Neuron (in vitro differentiated cells): ENCODE results near the gene TAL1.
"Not testable (repeated sequence)": the region's sequence is repeated elsewhere in the genome, so short reads cannot be mapped to it uniquely, and the experiment has no call there.

ENCODE experiments used
- H2AFZ ChIP-seq: one replicate; pipeline ENCODE4 v1.6.1; 2013; ENCODE audit warnings: low read depth, mild to moderate bottlenecking, inconsistent platforms, low read length, moderate library complexity
- H3K27me3 ChIP-seq: one replicate; pipeline ENCODE4 v1.6.1; 2013; ENCODE audit warnings: low read length; ENCODE audit not compliant: insufficient read depth
- H3K36me3 ChIP-seq: one replicate; pipeline ENCODE4 v1.6.1; 2013; ENCODE audit warnings: low read length; ENCODE audit not compliant: insufficient read depth
- H3K4me1 ChIP-seq: one replicate; pipeline ENCODE4 v1.6.1; 2013; ENCODE audit warnings: low read length; ENCODE audit not compliant: insufficient read depth
- H3K4me3 ChIP-seq: 2 replicates; pipeline ENCODE4 v1.5.1; 2013; ENCODE audit warnings: mild to moderate bottlenecking, low read length, moderate library complexity
- H3K9me3 ChIP-seq: one replicate; pipeline ENCODE4 v1.6.1; 2013; ENCODE audit warnings: low read length

TAL1 gene

DNA sequence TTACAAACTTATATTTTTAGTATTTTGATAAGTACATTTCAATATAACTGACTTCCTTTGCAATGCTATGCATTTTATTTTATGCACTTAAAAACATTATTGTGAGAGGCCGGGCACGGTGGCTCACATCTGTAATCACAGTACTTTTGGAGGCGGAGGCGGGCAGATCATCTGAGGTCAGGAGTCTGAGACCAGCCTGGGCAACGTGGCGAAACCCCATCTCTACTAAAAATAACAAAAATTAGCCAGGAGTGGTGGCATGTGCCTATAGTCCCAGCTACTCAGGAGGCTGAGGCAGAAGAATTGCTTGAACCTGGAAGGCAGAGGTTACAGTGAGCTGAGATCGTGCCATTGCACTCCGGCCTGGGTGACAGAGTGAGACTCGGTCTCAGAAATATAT lies 36.0 kb downstream of the TAL1 start:
- H3K36me3 ChIP-seq, H3K4me3 ChIP-seq, H2AFZ ChIP-seq, H3K9me3 ChIP-seq, H3K4me1 ChIP-seq: not testable (repeated sequence)
- peaks cover 13% of the 10 kb centered on the region for H3K27me3 ChIP-seq

DNA sequence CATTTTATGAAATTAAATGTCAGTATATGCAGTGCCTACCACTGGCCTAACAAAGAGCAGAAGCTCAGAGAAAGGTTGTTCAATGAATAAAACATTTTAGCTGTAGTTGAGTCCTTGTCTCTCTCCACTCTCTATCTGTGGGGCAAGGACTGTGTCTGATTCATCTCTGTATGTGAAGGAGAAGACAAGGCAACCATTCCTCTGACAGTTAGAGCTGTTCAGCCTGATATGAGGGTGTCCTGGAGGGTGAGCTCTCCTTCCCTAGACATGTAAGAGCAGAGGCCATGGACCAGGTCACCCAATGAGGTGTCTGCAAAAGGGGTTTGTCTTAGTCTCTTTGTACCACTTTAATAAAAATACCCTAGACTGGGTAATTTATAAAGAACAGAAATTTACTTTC lies 37.7 kb downstream of the TAL1 start:
- peaks cover 5% of the 10 kb centered on the region for H3K4me1 ChIP-seq
- H3K36me3 ChIP-seq: no peaks in the 10 kb centered on the region
- H3K27me3 ChIP-seq: peaks cover 13% of the 10 kb centered on the region
- no peaks in the 10 kb centered on the region for H3K9me3 ChIP-seq
- no peak overlapping the region for H3K4me3 ChIP-seq
- no peak overlapping the region for H2AFZ ChIP-seq

DNA sequence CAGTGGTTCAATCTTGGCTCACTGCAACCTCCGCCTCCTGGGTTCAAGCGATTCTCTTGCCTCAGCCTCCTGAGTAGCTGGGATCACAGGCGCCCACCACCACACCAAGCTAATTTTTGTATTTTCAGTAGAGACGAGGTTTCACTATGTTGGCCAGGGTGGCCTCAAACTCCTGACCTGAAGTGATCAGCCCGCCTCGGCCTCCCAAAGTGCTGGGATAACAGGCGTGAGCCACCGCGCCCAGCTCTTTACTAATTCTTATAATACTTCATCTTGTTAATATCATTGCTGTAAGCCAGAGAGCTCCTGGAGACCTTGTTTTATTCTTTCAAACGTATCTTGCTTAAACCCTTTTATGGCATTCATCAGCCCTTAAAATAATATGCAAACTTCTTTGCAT lies 38.5 kb downstream of the TAL1 start:
- not testable (repeated sequence) for H2AFZ ChIP-seq, H3K9me3 ChIP-seq, H3K4me3 ChIP-seq, H3K4me1 ChIP-seq, H3K36me3 ChIP-seq
- H3K27me3 ChIP-seq: peaks cover 11% of the 10 kb centered on the region

DNA sequence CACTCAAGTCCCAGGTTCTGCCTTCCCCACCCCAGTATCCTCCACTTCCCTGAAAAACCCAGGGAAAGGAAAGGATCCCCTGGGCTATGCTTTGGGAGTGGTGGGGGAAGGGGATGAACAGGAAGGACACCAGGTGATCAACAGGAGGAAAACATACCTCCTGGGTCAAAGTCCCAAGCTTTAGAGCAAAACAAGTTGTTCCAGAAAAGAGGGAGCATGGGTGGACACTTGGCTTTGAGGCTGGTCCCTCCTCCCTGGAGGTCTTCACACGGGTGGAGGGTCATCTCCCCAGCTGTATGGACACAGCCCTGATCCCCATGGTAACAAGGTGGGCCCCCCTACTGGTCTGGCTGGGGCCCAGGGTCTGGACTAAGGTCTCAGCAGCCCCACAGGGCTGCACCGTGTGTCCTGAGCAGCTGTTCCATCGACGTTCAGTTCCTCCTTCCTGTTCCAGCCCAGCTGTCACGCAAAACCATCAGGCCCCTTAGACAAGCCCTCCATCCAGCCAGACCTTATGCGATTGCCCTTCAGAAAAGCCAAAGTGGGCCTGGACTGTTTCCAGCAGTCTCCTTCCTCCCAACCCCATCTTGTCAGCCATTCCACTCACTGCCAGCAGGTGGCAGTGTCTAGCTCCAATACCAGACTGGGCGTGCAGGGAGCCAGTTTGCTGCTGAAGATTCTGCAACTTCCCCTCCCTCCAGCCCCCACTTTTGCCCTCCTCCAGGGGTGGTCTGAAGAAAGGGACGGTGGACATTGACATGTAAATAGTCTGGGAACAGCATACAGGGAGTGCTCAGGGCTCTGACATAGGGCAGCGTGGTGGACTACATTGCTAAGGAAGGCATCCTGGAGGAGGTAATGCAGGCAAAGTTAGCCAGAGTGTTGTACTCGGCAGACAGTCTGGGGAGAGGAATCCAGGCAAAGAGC lies 39.3 kb downstream of the TAL1 start:
- no peaks in the 10 kb centered on the region for H3K9me3 ChIP-seq
- no peaks in the 10 kb centered on the region for H3K36me3 ChIP-seq
- H3K4me3 ChIP-seq: no peak overlapping the region
- peaks cover 6% of the 10 kb centered on the region for H3K27me3 ChIP-seq
- H3K4me1 ChIP-seq: peaks cover 5% of the 10 kb centered on the region
- H2AFZ ChIP-seq: no peak overlapping the region

DNA sequence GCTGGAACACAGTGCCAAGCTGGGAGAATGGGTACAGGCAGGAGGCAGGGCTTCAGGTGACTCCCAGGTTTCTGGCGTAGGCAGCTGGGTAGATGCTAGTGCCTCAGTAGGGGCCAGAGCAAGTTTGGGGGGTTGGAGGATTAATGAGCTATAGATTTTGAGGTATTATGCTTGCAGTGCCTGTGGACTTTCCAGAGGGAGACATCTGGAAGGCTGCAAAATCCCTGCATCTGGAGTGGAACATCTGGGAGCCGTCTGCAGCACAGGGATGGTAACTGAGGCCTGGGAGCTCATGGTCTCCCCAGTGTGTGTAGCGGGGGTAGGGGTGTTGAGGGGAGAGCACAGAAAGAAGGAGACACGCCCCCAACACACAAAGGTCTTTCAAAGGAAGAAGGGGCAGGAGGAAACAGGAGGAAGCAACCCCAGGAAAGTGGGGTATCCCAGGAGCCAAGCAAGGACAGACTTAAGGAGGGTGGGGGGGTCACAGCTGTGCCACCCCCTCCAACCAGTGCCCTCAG lies 40.0 kb downstream of the TAL1 start:
- Histone ChIP-seq H3K27me3 (peaks cover 10% of the 10 kb centered on the region), H3K9me3 (no peaks in the 10 kb centered on the region), H3K36me3 (no peaks in the 10 kb centered on the region), H2AFZ (no peak overlapping the region), H3K4me1 (peaks cover 5% of the 10 kb centered on the region), H3K4me3 (no peak overlapping the region)

DNA sequence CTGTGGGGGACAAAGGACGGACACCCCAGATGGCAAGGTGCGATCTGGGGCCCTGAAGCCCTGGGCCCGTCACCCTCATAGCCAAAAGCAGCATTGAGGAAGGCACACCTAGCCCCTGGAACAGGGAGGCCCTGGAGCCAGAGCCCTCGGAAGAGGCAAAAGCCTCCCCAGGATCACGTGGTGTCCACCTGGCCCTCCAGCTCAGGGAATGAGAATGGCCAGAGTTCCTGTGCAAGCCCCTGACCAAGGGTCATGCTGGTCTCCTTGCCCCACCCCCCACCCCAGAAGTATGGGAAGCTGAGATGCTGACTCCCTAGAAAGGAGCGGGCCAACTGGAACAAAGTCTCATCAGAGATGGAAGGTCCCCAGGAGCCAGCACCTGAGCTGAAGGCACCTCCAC lies 41.2 kb downstream of the TAL1 start:
- Histone ChIP-seq H3K9me3 (no peaks in the 10 kb centered on the region), H3K4me1 (peaks cover 5% of the 10 kb centered on the region), H3K4me3 (no peak overlapping the region), H2AFZ (no peak overlapping the region), H3K27me3 (peaks cover 10% of the 10 kb centered on the region), H3K36me3 (no peaks in the 10 kb centered on the region)

DNA sequence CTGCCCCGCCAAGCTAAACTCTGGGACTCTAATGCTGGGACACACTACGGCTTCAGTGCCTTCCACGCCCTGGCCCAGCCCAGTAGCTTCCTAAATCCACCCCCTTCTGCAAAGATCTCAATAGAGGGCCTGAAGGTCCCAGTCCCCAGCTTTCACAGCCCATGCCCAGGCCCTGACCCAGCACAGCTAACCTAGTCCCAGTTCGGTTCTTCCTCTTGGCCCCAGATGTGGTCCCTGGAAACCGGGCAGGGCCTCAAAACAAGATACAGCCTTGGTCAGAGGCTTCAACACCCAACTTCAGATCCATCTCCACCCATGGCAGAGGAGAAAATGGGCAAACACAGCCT lies 41.5 kb downstream of the TAL1 start:
- H3K4me1 ChIP-seq: peaks cover 5% of the 10 kb centered on the region
- no peak overlapping the region for H2AFZ ChIP-seq
- no peaks in the 10 kb centered on the region for H3K9me3 ChIP-seq
- H3K36me3 ChIP-seq: no peaks in the 10 kb centered on the region
- H3K27me3 ChIP-seq: peaks cover 10% of the 10 kb centered on the region
- no peak overlapping the region for H3K4me3 ChIP-seq

DNA sequence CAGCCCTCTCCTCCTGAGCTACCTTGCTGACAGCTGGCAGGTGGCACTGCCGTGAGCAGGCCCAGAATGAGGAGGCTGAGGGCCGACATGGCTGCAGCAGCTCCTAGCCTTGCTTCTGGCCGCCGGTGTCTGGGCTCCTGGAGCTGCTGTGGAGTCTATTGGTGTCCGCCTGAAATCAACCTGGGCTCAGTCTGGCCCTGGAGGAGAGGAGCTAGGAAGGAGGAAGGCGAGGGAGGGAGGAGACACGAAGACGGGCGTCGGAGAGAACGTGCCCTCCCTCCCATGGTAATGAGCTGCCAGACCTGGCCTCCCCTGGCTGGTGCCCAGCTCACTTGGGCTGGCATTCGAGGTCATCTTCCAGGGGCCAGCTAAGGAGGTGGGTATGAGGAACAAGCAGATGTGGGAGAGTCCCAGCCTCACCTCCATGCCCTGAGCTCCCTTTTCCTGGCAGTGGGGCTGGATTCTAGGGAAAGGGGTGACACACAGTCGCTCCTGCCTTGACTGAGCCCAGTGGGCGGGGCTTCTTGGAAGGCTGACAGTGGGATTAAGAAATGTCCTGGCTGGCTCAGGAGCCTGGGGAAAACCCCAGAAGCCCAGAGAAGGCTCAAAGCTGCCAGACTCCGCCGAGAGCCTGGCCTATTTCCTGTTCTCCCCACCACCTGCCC lies 42.0 kb downstream of the TAL1 start, which contains the start of gene PDZK1IP1:
Gene PDZK1IP1 (minus strand): TSS at position 193 of the 665 bp plus-strand sequence. CDS start 104 bp downstream, at position 89.
- Histone ChIP-seq H3K36me3 (no peaks in the 10 kb centered on the region), H3K4me1 (peaks cover 5% of the 10 kb centered on the region)

DNA sequence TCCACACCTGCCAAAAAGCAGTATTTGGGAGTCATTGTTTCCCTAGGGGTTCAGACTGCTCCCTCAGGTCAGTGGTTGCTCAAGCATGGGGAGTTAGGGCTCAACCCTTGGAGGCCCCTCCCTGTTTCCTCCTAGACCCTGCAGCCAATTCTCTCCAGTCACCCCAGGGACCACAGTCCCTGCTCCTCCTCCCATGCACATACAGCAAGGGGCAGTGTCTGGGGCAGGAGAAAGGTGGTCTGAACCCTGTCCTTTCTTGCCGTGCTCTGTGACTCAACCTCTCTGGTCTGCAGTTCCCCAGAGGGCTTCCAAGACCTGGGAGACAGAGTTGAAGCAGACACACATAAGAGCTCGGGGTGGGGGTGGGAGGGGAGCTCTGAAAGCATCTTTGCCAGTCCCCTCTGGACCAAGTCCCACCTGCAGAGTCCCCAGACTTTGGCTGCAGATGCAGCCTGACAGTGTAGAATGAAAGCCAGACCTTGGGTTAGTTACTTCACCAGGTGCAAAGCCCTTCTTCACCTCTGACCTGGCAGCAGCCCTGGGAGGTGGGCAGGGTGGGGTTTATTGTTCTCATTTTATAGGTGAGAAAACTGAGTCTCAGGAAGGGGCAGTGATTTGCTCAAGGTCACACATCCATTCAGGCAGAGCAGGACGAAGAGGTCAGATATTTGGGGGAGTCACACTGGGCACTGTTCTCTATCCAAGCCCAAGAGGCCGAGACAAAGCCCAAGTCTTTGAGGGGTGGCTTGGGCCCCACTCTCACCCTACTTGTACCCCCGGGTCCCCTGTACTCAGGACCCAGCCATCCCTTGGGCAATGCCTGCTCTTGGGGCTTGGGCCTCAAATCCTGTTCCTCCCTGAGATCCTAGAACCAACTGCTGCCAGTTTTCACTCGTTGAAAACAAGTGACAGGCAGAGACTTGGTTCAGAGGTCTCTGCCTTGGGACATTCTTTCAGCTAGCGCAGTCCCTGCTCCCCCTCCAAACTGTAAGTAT lies 42.9 kb downstream of the TAL1 start:
- Histone ChIP-seq H3K9me3 (no peaks in the 10 kb centered on the region), H2AFZ (no peak overlapping the region), H3K4me3 (no peak overlapping the region), H3K4me1 (peaks cover 5% of the 10 kb centered on the region), H3K36me3 (no peaks in the 10 kb centered on the region), H3K27me3 (peaks cover 10% of the 10 kb centered on the region)

More for the DNA sequence above, 42.0 kb downstream of the TAL1 start, which contains the start of gene PDZK1IP1:
- H2AFZ ChIP-seq: no peak within 1 kb of the TSS
- H3K4me3 ChIP-seq: no peak within 1 kb of the TSS
- H3K27me3 ChIP-seq: peaks cover 10% of the 10 kb centered on the region
- H3K9me3 ChIP-seq: no peaks in the 10 kb centered on the region

DNA sequence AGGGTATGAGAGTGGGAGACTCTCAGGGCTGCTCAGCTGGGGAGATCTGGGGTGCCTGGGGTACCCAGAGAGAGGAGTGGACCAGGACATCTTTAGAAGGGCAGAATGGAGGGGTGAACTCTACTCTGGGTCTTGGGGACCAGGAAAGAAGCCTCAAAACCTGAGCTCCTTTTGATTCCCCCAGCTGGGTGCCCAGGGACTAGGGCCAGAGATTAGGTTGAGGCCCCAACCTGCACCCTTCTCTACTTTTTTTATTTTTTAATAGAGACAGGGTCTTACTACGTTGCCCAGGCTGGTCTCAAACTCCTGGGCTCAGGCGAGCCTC lies 44.1 kb downstream of the TAL1 start:
- H3K4me1 ChIP-seq: peaks cover 2% of the 10 kb centered on the region
- peaks cover 10% of the 10 kb centered on the region for H3K27me3 ChIP-seq
- no peaks in the 10 kb centered on the region for H3K36me3 ChIP-seq
- no peak overlapping the region for H2AFZ ChIP-seq
- no peaks in the 10 kb centered on the region for H3K9me3 ChIP-seq
- no peak overlapping the region for H3K4me3 ChIP-seq

DNA sequence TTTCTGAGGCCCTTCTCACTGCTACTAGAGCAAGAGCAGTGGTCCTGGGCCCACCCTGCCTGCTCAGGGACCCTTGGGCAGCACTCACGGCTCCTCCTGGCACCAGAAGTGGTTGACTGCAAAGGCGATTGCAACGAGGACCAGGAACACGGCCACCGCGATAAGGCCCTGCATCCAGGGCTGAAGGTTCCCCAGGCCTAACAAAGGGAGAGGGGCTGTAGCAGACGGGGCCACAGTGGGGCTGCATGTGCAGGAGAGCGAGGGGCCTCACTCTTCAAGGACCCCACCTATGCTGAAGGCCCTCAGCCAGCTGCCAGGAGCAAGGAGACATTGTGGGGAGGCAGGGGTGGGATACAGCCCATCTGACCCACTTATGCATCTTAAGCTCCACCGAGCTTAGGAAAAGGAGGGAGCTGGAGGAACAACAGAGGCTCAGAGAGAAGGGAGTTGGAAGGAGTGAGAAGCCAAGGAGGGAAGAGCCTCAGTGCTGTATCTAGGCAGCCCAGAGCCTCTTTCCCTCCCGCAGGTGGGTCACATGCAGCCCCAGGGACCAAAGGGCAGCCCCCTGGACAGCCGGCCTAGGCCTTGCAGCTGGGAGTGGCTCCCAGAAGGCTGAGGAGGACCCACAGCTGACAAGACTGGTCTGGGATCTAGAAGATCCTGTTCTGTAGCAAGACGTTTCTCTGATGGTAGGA lies 44.6 kb downstream of the TAL1 start:
- Histone ChIP-seq H3K4me3 (no peak overlapping the region), H3K9me3 (no peaks in the 10 kb centered on the region), H3K36me3 (no peaks in the 10 kb centered on the region), H3K4me1 (no peaks in the 10 kb centered on the region), H3K27me3 (peaks cover 10% of the 10 kb centered on the region), H2AFZ (no peak overlapping the region)
